GM12878 (cell line): ENCODE results near the gene FKBP9.
"Not testable (repeated sequence)": the region's sequence is repeated elsewhere in the genome, so short reads cannot be mapped to it uniquely, and the experiment has no call there.

Experiments
- EP300 ChIP-seq, 2 experiments: fragments of 150-350 bp in 1 of 2; IDR thresholded peaks; 2 replicates each; pipeline ENCODE4 v1.6.1; 2011 to 2012; ENCODE audit warnings: low read depth in 2 of 2, low read length in 2 of 2, borderline replicate concordance in 1 of 2, improper control_type of control experiment in 1 of 2, inconsistent platforms in 1 of 2; ENCODE audit not compliant: control insufficient read depth in 1 of 2
- EZH2 ChIP-seq: IDR thresholded peaks from 2 replicates; pipeline ENCODE4 v1.6.1; 2012; ENCODE audit warnings: low read depth, mild to moderate bottlenecking, control low read depth, inconsistent platforms, low read length, borderline replicate concordance; ENCODE audit not compliant: control insufficient read depth
- NFXL1 ChIP-seq: fragments of 450-650 bp; IDR thresholded peaks from 2 replicates; pipeline ENCODE4 v1.6.1; 2017; ENCODE audit warnings: antibody characterized with exemption, mild to moderate bottlenecking, borderline replicate concordance
- NR2C2 ChIP-seq: IDR thresholded peaks from 2 replicates; pipeline ENCODE4 v1.6.1; 2011; ENCODE audit warnings: borderline replicate concordance, low read depth; ENCODE audit not compliant: control insufficient read depth, insufficient read length
- POLR2A ChIP-seq: IDR thresholded peaks from 2 replicates; pipeline ENCODE4 v1.6.1; 2011; ENCODE audit warnings: low read depth, mild to moderate bottlenecking, low read length
- POLR2AphosphoS5 ChIP-seq: IDR thresholded peaks from 2 replicates; pipeline ENCODE4 v1.6.1; 2011; ENCODE audit warnings: mild to moderate bottlenecking, low read length, inconsistent platforms
- ZNF24 ChIP-seq: fragments of 450-650 bp; IDR thresholded peaks from 2 replicates; pipeline ENCODE4 v1.6.1; 2017; ENCODE audit warnings: antibody characterized with exemption, mild to moderate bottlenecking
- ZNF274 ChIP-seq: IDR thresholded peaks from one replicate; pipeline ENCODE4 v1.8.0; 2011; ENCODE audit not compliant: insufficient read length, insufficient read depth
- TF ChIP-seq, protein P1 (sequence below), 3 experiments: IDR thresholded peaks in 2 of 3; conservative IDR thresholded peaks in 1 of 3; 2 replicates each; pipeline ENCODE4 v1.5.1; 2011; ENCODE audit warnings: low read depth in 3 of 3, low read length in 3 of 3, mild to moderate bottlenecking in 3 of 3, control low read depth in 2 of 3, moderate library complexity in 2 of 3, inconsistent platforms in 1 of 3, mixed read lengths in 1 of 3; ENCODE audit not compliant: control insufficient read depth in 2 of 3, insufficient read depth in 1 of 3; ENCODE audit errors: extremely low read depth in 1 of 3
- TF ChIP-seq, protein P2 (sequence below): fragments of 450-650 bp; IDR thresholded peaks from 2 replicates; pipeline ENCODE4 v1.6.1; 2017; ENCODE audit warnings: borderline replicate concordance
- TF ChIP-seq, protein P3 (sequence below): IDR thresholded peaks from 2 replicates; pipeline ENCODE4 v1.6.1; 2012; ENCODE audit warnings: mild to moderate bottlenecking, low read depth, low read length
- TF ChIP-seq, protein P4 (sequence below): IDR thresholded peaks from 2 replicates; pipeline ENCODE4 v1.6.1; 2011; ENCODE audit warnings: borderline replicate concordance, low read depth, mild to moderate bottlenecking, moderate library complexity, mixed read lengths, low read length; ENCODE audit not compliant: insufficient read depth; ENCODE audit errors: extremely low read length

DNA sequence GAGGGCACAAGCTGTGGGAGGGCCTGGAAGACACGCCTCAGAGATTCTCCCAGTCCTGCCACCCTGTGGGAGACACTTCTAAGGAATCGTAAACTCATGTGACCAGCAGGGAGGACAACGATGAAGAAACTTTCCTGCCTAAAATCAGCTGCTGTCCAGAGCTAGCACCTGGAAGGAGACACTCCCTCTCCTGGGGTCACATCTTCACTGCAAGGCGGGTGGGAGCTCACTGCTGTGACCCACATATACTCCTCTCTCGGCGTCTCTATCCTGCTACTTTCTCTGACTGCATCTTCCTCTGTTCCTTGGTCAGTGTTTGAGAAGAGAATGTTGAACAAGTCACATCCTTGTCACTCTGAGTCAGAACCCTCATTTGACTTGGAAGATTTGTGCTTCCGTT is 40.2 kb upstream of the FKBP9 start:
- not testable (repeated sequence) for TF ChIP-seq EP300 (IDR thresholded peaks at IDR 0.05; ENCODE audit: borderline replicate concordance in 1 of 2, control insufficient read depth in 1 of 2, low read depth in 2 of 2, low read length in 2 of 2); POLR2A; POLR2AphosphoS5; ZNF24; ZNF274; EZH2; NFXL1; NR2C2
- TF ChIP-seq, protein P1, sequence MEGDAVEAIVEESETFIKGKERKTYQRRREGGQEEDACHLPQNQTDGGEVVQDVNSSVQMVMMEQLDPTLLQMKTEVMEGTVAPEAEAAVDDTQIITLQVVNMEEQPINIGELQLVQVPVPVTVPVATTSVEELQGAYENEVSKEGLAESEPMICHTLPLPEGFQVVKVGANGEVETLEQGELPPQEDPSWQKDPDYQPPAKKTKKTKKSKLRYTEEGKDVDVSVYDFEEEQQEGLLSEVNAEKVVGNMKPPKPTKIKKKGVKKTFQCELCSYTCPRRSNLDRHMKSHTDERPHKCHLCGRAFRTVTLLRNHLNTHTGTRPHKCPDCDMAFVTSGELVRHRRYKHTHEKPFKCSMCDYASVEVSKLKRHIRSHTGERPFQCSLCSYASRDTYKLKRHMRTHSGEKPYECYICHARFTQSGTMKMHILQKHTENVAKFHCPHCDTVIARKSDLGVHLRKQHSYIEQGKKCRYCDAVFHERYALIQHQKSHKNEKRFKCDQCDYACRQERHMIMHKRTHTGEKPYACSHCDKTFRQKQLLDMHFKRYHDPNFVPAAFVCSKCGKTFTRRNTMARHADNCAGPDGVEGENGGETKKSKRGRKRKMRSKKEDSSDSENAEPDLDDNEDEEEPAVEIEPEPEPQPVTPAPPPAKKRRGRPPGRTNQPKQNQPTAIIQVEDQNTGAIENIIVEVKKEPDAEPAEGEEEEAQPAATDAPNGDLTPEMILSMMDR (IDR thresholded peaks at IDR 0.05 in 2 of 3, conservative IDR thresholded peaks at IDR 0.05 in 1 of 3; ENCODE audit: control insufficient read depth in 2 of 3, extremely low read depth in 1 of 3, insufficient read depth in 1 of 3, low read depth in 3 of 3, low read length in 3 of 3), result not testable (repeated sequence)
- TF ChIP-seq, protein P2, sequence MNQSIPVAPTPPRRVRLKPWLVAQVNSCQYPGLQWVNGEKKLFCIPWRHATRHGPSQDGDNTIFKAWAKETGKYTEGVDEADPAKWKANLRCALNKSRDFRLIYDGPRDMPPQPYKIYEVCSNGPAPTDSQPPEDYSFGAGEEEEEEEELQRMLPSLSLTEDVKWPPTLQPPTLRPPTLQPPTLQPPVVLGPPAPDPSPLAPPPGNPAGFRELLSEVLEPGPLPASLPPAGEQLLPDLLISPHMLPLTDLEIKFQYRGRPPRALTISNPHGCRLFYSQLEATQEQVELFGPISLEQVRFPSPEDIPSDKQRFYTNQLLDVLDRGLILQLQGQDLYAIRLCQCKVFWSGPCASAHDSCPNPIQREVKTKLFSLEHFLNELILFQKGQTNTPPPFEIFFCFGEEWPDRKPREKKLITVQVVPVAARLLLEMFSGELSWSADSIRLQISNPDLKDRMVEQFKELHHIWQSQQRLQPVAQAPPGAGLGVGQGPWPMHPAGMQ, result not testable (repeated sequence)
- TF ChIP-seq, protein P3, sequence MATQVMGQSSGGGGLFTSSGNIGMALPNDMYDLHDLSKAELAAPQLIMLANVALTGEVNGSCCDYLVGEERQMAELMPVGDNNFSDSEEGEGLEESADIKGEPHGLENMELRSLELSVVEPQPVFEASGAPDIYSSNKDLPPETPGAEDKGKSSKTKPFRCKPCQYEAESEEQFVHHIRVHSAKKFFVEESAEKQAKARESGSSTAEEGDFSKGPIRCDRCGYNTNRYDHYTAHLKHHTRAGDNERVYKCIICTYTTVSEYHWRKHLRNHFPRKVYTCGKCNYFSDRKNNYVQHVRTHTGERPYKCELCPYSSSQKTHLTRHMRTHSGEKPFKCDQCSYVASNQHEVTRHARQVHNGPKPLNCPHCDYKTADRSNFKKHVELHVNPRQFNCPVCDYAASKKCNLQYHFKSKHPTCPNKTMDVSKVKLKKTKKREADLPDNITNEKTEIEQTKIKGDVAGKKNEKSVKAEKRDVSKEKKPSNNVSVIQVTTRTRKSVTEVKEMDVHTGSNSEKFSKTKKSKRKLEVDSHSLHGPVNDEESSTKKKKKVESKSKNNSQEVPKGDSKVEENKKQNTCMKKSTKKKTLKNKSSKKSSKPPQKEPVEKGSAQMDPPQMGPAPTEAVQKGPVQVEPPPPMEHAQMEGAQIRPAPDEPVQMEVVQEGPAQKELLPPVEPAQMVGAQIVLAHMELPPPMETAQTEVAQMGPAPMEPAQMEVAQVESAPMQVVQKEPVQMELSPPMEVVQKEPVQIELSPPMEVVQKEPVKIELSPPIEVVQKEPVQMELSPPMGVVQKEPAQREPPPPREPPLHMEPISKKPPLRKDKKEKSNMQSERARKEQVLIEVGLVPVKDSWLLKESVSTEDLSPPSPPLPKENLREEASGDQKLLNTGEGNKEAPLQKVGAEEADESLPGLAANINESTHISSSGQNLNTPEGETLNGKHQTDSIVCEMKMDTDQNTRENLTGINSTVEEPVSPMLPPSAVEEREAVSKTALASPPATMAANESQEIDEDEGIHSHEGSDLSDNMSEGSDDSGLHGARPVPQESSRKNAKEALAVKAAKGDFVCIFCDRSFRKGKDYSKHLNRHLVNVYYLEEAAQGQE, result not testable (repeated sequence)
- TF ChIP-seq, protein P4, sequence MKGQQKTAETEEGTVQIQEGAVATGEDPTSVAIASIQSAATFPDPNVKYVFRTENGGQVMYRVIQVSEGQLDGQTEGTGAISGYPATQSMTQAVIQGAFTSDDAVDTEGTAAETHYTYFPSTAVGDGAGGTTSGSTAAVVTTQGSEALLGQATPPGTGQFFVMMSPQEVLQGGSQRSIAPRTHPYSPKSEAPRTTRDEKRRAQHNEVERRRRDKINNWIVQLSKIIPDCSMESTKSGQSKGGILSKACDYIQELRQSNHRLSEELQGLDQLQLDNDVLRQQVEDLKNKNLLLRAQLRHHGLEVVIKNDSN, result not testable (repeated sequence)
